Measurements from ENCODE around the gene CLDN6.

Gene CLDN6

GRCh38 chr16:2987286-2987685, 30.7 kb downstream of the CLDN6 start:
- no peak for DNase-seq (ENCODE audit: low read depth)

DNA sequence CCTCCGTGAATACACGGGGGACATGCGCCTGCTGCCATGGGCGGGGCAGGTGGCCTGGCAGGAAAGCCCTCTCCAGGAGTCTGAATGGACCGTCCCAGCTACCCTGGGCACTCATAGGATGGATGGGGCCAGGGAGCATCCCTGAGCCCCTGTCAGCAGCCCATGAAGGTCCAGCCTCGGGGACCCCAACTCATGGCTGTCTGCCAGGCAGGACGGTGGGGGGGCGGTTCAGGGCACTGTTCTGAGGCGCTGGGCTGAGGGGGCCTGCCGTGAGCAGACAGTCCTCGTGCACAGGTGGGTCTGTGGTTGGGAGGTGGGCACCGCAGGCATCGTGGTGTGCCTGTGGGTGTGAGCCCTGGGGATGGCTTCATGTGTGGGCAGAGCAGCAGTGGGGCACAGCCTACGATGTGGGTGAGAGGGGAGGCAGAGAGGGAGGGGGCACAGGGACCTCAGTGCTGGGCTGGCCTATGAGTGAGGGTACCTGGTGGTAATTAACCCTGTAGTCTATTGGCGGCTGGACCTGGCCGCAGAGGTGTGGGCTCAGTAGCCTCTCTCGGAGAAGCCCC, 31.3 kb downstream of the CLDN6 start:
- no peak for DNase-seq (ENCODE audit: low read depth)

DNA sequence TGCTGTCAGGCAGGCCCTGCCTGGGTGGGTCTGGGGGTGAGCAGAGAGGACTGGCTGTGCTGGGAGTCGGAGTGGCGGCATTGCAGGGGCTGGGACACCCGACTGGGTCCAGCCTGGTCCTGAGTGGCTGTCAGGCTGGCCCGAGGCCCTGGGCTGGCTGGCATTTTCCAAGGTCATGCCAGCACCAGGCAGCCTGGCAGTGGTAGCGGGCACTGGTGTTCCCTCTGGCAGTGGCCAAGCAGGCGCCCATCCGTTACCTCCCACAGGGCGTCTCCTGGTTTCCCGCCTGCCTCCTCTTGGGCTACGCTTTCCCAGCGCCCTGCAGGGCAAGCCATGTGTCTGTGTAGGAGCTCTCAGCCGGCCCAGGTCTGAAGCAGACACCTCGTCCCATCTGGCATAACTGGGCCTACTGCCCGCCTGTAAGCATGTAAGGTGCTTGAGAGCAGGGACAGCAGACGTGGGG, 32.1 kb downstream of the CLDN6 start:
- DNase-seq (ENCODE audit: low read depth) = no peak

GRCh38 chr16:2985462-2985861, 32.5 kb downstream of the CLDN6 start:
- DNase-seq (ENCODE audit: low read depth) = no peak

DNA sequence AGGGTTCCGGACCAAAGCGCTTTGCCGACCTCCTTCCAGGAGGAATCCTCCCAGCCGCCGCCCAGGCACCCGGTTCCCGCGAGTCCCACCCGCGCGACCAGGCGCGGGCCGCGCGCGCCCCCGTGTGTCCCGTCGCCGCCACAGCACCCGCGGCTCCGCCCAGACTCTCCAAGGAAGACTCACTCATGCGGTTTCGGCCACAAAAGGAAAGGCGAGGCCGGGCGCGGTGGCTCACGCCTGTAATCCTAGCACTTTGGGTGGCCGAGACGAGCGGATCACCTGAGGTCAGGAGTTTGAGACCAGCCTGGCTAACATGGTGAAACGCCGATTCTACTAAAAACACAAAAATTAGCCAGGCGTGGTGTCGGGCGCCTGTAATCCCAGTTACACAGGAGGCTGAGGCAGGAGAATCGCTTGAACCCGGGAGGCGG, 34.3 kb downstream of the CLDN6 start:
- DNase-seq (ENCODE audit: low read depth) = no peak

GRCh38 chr16:2982402-2982801, 35.6 kb downstream of the CLDN6 start:
- no peak for DNase-seq (ENCODE audit: low read depth)

- DNase-seq (ENCODE audit: low read depth) = no peak
Measured at GRCh38 chr16:2981899-2982250, 36.1 kb downstream of the CLDN6 start.

- DNase-seq (ENCODE audit: low read depth) = no peak
Measured at GRCh38 chr16:2981177-2981898, 36.6 kb downstream of the CLDN6 start.

- DNase-seq (ENCODE audit: low read depth) = no peak
Measured at GRCh38 chr16:2980227-2981176, 37.5 kb downstream of the CLDN6 start, which contains the start of gene PKMYT1. TSS of gene PKMYT1 (minus strand) at chr16:2980446. CDS start at chr16:2979657, 789 bp downstream.

DNA sequence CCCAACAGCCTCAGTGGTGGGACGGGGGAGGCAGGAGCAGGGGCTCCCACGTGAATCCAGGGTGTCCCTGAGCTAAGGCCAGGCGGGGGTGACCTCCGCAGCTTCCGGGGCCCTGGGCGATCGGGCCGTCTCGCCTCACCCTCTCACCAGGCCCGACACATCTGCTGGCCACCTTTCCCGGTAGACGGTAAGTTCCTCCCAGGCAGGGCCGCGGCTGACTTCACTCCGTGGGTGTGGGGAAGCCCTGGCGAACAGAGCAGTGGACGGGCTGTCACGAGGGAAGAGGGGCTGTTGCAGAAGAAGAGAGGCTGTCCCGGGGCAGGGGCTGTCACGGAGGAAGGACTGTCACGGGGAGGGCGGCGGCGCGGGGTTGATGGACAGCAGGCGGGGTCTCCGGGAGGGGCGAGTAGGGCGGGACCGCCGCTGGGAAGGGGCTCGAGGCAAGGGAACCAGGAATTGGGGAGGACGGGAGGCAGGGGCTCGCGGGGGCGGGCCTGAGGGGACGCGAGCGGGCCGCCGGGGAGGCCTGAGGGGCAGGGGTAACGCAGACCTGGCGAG, 38.2 kb downstream of the CLDN6 start:
- DNase-seq (ENCODE audit: low read depth) = no peak

GRCh38 chr16:2977440-2977839, 40.5 kb downstream of the CLDN6 start:
- DNase-seq (ENCODE audit: low read depth) = no peak

DNA sequence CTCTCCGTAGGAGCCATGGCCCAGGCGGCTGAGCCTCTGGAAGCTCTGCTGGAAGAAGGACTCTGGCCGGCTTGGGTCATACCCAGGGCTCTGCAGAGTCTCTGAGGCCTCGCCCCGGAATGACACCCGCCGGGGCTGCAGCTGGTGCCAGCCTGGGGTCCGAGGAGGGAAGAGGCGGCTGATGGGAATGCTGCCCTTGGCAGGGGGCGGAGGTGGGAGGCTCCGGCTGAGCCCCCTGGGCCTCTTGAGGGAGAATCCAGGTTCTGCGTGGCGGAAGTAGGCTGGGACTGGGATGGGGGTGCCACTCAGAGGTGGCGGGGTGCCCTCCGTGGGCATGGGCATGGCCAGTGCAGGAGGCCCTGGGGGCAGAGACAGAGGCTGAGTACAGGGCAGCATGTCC, 41.3 kb downstream of the CLDN6 start:
- no peak for DNase-seq (ENCODE audit: low read depth)

GRCh38 chr16:2976201-2976600, 41.8 kb downstream of the CLDN6 start:
- no peak for DNase-seq (ENCODE audit: low read depth)

- no peak for DNase-seq (ENCODE audit: low read depth)
Measured at GRCh38 chr16:2975161-2975795, 42.7 kb downstream of the CLDN6 start.

- DNase-seq (ENCODE audit: low read depth) = no peak
Measured at GRCh38 chr16:2974319-2975056, 43.5 kb downstream of the CLDN6 start.

DNA sequence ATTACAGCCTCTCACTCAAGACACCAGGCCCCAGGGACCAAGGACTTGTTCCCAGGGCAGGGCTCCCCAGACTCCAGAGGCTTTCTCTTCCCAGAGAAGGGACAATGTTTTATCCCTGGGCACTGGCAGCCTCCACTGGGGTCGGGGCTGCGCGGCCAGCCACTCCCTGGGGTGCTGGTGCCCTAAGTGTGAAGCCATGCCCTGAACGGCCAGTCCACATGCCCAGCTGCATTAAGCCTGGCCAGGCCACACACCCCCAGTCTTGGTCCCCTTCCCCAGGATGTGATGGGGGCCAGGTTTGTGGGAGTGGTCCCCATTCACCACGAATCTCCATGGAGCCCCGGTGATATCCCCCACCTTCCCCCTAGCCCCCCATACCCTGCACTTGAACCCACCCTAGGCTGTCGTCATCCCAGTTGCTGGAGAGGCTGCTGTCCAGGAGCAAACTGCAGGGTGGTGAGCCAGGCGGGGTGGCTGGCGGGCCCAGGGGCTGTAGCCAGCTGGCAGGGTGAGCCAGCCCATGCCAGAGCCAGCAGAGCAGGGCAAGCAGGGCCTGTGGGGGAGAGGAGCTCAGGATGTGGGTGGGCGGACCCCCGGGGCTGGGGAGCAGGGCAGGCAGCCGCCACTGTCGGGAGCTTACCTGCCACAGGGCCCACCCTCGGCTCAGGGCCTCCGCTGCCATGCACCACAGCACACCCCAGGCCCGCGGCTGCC, 44.2 kb downstream of the CLDN6 start:
- no peak for DNase-seq (ENCODE audit: low read depth)

GRCh38 chr16:2973093-2973492, 44.9 kb downstream of the CLDN6 start:
- DNase-seq (ENCODE audit: low read depth) = no peak

DNA sequence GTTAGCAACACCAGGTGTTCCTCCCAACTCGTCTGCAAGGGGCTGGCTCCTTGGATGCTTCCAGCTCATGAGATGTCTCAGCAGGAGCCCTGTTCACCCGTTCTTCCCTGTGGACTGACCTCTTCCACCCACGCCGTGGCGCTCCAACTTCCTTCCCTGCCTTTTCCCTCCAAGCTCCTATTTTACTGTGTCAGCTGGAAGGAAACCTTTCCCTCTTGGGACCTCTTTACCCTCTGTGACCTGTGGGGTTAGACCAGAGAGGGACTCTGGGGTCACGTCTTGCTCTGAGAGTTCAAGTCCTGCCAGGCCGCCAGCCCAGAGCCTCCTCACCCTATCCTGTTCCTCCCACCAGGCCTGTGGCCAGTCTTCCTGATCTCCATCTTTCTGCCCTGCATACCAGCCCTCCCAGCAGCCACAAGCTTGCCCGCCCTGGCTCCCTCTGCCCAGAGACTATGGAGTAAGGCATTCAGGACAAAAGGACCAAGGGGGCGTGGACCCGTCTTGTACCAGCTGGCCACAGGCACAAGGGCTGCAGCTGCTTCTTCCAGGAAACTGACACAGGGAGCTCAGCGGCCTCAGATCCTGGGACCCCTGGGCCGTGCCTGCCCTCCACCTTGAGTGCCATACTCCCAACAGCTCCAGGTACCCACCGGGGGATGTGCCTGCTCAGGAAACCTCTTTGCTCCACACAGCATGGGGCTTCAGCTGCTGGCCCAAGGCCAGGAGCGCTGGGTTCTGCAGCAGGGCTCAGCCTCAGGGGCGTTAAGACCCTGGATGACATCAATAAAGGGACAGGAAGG, 45.8 kb downstream of the CLDN6 start:
- no peak for DNase-seq (ENCODE audit: low read depth)

DNA sequence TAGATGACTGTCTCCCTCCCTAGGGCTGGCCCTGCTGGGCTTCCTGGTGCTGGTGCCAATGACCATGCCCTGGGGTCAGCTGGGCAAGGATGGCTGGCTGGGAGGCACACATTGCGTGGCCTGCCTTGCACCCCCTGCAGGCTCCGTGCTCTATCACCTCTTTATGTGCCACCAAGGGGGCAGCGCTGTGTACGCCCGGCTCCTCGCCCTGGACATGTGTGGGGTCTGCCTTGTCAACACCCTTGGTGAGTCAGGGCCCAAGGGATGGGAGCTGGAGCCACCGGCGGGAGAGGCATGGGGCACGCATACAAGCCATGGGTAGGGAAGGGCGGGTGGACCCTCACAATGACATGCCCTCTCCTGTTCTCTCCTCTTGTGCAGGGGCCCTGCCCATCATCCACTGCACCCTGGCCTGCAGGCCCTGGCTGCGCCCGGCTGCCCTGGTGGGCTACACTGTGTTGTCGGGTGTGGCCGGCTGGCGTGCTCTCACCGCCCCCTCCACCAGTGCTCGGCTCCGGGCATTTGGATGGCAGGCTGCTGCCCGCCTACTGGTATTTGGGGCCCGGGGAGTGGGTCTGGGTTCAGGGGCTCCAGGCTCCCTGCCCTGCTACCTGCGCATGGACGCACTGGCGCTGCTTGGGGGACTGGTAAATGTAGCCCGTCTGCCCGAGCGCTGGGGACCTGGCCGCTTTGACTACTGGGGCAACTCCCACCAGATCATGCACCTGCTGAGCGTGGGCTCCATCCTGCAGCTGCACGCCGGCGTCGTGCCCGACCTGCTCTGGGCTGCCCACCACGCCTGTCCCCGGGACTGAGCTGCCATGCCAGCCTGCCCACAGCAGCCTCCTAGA, 46.6 kb downstream of the CLDN6 start:
- DNase-seq (ENCODE audit: low read depth) = no peak
